GDM1 (cell line): Measurements from ENCODE around the gene SPTBN5.

Experiments
- DNase-seq: peaks from one replicate; lab custom pipeline; 2025; lab: John Stamatoyannopoulos, UW

SPTBN5 gene

GRCh38 chr15:41903782-41904181, 9.9 kb upstream of the SPTBN5 start:
- DNase-seq: no peak

DNA sequence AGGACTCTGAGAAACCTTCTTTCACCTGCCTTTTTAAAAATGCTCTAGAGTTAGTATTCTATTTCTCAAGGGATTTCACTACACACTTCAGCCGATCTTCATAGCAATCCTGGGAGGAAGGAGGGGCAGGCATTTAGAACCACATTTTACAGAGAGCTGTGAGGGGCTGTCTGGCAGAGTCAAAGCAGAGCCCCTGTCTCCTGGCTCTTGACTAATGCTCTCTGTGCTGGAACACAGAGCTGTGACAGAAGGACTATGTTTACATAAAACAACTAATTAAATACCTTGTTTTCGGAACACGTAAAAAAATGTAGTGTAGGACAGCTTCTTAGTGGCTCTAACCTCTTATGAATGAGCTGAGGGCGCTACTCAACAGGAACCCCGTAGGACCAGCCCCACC, 7.6 kb upstream of the SPTBN5 start:
- no peak for DNase-seq

DNA sequence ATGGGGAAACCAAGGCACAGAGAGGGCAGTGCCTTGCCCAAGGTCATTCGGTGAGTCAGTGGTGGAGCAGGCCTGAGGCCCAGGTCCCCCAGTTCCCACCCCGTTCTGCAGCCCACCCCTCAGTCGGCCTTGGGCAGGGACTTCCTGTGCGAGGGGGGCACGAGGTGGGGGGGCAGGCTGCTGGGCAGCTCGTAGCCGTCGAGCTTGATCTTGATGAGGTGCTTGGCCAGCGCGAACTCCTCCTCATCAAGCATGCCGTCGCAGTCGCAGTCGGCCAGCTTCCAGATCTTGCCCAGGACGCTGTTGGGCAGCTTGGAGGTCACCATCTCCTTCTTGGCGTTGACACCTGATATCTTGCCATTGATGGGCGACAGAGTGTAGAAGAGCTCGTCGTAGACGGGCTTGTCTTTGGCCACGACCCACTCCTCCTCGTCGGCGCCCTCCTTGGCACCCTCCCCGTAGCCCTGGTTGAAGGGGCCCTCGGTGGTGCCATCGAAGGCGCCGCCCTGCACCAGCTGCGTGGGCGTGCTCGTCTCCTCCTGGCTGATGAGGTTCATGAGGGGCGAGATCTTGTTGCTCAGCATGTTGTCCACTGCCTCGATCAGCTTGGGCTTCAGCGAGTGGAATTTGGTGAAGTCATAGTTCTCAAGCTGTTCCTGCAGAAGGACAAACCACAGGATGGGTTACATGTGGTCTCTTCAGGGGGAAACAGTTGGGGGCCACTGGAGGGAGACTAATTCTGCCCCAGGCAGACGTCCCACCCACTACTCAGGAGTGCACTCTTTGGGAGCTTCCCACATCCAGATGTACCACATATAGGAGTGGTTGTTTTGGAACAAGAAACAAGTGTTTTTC, 6.9 kb upstream of the SPTBN5 start:
- DNase-seq: no peak

DNA sequence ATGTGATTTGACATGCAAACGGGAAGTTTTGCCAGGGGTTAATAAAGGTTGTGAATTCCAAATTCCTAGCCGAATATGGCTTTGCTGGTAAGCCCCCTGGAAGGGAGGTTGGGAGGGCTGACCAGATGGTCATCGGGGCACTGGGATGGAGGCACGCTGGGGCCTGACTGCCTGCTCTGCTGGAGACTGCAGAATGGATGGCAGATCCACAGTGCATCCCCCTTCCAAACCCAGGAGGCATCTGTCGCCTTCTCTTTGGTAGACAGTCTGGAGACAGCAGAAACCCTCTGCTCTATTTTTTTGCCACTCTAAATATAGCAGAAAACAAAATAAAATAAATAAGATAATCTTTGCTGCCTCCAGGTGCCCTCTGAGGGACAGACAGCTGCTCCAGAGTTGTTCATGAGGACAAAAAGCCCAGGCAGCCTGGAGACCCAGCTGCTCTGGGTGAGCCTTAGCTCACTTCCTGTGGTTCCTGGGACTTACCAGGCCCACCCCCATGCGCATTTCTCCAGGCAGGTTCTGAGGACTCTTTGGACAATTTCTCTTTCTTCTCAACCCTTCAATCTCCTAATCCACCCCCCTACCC, 6.1 kb upstream of the SPTBN5 start:
- DNase-seq: no peak

- DNase-seq: no peak
Observed at GRCh38 chr15:41897363-41897799, 3.5 kb upstream of the SPTBN5 start.

- DNase-seq: no peak
Observed at GRCh38 chr15:41896566-41896965, 2.7 kb upstream of the SPTBN5 start.

DNA sequence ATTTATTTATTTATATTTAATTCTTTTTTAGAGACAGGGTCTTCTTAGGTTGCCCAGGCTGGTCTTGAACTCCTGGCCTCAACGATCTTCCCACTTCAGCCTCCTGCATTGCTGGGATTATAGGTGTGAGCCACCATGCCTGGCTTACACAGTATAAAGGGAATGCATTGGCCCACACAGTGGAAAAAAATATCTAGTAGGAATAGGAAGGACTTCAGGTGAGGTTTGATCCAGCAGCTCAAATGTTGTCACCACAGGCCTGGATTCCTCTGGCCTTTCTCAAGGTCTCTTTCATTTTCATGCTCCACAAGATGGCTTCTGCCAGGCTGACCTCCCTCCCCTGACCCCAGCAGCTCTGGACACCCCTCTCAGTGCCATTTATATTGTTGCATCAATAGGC, 2.1 kb upstream of the SPTBN5 start:
- no peak for DNase-seq

DNA sequence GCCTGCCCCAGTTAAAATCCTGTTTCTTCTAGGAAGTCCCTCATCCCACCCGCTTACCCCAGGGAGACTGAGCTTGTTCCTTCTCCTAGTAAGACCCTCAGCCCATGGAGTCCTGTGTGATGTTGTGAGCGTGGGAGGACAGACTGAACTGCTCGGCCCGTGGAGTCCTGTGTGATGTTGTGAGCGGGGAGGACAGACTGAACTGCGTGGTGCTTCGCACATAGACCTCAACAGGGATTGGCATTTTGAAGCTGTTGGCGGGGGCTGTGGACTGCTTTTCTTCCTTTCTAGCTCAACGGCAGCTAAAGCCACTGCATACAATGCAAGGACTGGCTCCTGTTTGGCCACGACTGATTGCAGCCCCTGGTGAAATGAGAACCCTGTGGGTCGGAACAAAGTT, 1.6 kb upstream of the SPTBN5 start:
- peak; percentile 14 for DNase-seq

DNA sequence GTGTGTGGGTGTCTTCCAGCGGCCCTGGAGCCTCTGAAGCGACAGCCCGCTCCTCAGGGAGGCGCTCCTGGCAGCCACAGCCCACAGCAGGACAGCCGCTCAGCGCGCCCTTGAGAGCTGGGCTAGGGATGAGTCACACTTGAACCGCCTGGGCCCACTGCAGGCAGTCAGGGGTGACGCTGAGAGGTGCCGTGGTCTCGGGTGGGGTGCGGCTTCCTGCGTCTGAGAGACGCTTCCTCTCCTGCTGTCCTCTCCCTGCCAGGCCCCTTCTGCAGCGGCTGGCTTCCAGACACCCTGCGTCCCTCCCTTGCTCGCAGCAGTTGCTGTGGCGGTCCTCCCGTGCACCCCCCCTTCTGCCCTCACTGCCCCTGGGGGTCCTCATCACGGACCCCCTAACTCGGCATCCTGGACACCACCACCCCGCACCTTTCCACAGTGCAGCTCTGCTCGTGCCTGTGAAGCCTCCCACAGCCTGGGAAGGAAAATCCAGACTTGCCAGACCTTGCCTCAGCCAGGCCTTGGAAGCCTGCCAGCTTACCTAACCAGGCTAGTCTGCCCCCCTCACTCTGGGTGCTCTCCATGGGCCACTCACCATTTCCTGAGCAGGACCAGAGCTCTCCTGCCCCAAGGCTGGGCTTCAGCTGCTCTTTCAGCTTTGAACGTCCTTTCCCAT, 1.1 kb upstream of the SPTBN5 start:
- peak; percentile 78 for DNase-seq

GRCh38 chr15:41894251-41894790, 468 bp upstream of the SPTBN5 start:
- DNase-seq: no peak

DNA sequence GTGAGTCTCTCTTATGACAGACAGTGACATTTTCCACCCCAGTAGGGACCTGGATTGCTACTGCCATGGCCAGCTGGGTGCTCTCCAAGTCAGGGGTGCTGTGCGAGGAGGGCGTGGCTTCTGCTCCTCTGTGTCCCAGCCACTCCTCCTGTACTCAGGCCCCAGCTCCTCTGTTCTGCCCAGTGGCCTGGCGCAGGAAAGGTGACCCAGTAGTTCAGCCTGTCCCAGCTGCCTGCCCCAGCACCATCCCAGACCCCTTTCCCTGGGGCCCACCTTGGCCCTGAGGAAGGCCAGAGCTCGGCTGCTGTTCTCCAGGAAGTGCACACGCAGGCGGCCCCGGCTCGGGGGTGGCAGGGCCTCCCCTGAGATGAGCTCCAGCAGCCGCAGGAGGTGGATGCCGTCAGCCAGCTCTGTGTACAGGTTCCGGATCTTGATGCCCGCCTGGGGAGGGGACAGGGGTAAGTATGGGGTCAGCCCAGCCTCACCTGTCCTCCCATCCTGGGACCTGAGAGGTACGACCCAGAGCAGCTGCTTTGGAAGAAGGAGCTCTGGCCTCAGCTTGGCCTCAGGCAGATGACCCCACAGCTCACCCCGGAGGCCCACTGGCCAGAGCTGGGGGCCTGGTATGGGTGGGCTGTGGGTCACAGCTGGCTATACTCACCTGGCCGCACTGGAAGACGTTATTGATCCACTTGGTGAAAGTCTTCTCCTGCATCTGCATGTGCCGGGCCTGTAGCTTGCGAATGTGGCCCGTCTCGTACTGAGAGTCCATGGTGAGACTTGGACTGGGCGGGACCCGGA, 1.0 kb downstream of the SPTBN5 start:
- no peak for DNase-seq

GRCh38 chr15:41891946-41892345, 1.9 kb downstream of the SPTBN5 start:
- DNase-seq: no peak

DNA sequence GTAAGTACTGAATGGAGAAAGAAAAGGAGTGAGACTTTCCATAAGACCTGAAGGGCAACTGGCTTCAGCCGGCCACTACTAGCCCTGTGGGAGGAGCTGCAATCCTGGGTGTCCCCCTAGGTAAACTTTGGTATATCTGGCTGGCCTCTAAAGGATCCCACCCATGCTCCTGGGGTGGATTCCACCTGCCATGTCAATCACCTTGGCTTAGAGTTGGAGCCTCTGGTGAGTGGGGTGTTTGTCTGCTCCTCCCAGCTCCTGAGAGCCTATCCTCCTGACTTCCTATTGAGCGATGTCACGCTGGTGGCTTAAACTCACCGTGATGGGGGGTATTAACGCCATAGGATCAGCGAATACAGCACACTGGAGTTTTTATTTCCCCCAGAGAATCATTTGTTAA, 2.6 kb downstream of the SPTBN5 start:
- DNase-seq: no peak

DNA sequence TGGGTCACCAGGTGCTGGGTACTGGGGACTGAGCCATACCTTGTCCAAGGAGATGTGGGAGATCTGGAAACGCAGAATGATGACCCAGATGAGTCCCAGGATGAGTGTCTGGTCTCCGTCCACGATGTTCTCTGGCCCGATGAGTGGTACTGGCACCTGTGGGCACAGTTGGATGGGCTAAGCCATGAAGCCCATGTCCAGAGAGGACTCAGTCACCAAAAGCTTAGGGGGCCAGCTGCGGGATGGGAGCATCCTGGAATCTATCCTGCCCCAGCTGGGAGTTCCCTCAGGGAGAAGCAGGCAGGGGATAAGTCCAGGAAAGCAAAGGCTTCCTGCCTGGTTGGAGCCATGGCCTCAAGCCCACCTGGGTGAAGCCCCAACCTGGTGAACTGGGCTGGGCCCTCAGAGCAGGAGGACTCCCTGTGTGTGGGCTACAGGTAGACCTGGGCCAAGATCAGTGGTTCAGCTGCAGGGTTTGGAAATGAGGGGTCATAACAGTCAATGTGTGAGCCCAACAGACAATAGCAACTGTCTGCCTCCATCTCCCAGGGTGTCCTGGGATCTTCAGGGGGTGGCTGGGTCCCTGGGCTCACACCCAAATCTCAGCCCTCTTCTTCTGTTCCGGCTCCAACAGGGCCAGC, 3.7 kb downstream of the SPTBN5 start:
- DNase-seq: no peak

DNA sequence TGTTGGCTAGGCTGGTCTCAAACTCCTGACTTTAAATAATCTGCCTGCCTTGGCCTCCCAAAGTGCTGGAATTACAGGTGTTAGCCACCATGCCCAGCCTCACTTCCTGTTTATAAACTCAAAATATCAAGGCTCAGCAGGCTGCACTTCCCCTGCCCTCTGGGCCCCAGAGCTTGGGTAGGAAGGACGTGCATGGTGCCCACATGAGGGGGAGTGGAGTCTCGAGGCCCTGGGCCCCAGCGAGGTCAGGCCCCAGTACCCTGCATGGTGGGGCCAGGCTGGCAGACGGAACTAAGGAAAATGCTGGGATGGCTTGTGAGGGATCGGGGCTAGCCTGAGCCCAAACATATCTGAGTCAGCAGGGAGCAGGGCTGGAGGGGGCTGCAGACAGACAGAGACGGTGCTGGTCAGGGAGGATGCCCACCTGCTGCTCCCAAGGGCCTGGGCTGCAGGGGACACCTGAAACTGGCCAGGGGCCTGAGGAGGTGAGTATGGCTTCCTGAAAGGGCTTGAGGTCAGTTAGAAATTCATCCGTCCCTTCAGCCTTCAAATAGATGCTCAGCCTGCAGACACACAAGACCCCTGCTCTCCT, 5.1 kb downstream of the SPTBN5 start:
- DNase-seq: peak; percentile 10

DNA sequence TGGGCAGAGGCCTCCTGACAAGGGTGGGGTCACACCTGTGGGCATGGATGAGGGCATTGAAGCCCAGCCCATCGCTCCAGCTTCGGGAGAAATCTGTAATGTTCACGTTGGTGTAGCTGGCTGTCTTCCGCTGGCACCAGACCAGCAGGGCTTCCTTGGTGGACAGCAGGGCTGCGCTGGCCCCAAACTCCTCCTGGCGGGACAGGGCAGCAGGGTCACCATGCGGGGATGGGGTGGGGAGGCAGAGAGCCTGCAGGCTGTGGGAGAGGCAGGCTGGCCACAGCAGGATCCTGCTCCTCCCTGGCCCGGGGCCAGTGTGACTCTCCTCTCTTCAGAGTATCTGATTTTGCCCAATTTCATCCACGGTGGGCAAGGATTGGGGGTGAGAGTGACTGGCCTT, 6.0 kb downstream of the SPTBN5 start:
- no peak for DNase-seq

- DNase-seq: no peak
Observed at GRCh38 chr15:41887161-41887560, 6.7 kb downstream of the SPTBN5 start.

DNA sequence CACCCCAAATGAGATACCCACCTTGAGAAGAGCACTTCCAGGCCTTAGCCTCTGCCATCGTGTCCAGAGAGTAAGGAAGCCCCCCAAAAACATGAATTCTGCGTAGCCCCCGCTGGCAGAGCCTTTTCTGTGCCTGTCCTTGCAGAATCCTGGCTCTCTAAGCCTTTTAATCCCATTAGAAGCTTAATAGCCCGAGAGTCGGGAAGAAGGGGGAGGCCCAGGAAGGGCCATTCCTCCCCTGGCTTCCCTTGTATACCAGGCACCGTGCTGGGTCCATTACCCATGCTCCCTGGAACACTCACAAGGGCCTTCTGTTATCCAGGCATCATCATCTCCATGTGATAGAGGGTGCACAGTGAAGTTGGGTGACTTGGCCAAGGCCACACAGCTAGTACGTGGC, 7.1 kb downstream of the SPTBN5 start:
- DNase-seq: no peak

GRCh38 chr15:41885841-41886240, 8.0 kb downstream of the SPTBN5 start:
- DNase-seq: no peak

- no peak for DNase-seq
Observed at GRCh38 chr15:41885321-41885720, 8.5 kb downstream of the SPTBN5 start.

- no peak for DNase-seq
Observed at GRCh38 chr15:41884458-41884857, 9.4 kb downstream of the SPTBN5 start.
